ENCODE results near the gene OLA1.

OLA1 gene

GRCh38 chr2:174176898-174177297 is 71.4 kb downstream of the OLA1 start:
- no peak for DNase-seq

DNA sequence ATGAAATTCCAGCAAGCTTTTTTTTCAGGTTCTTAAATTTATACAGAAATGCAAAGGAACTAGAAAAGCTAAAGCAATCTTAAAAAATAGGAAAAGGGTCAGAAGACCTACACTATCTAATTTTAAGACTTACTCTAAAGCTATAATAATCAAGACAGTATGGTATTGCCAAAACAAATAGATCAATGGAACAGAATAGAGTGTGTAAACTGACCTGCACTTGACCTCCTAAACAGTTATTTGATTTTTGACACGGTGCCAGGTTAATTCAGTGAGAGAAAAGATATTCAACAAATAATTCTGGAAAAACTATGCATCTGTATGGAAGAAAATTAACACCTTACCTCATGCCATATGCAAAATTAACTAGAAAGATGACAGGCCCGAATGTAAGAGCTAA is 73.6 kb downstream of the OLA1 start:
- DNase-seq, result no peak

DNA sequence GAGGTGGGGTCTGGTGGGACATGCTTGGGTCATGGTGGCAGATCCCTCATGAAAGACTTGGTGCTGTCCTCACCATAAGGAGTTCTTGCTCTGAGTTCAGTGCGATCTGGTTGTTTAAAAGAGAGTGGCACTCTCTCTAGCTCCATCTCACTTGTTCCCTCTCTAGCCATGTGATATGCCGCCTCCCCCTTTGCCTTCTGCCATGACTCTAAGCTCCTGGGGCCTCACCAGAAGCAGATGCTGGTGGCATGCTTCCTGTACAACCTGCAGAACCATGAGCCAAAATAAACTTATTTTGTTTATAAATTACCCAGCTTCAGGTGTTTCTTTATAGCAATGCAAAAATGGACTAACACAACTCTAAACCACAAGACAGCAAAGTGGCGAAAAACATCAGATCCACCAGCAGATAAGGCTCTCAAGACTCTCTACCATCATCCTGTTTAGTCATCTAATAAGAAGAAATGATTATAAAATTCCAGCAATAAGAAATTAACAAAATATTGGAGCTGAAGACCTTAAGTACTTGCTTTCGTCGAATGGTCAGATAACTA is 75.5 kb downstream of the OLA1 start:
- DNase-seq, result no peak

DNA sequence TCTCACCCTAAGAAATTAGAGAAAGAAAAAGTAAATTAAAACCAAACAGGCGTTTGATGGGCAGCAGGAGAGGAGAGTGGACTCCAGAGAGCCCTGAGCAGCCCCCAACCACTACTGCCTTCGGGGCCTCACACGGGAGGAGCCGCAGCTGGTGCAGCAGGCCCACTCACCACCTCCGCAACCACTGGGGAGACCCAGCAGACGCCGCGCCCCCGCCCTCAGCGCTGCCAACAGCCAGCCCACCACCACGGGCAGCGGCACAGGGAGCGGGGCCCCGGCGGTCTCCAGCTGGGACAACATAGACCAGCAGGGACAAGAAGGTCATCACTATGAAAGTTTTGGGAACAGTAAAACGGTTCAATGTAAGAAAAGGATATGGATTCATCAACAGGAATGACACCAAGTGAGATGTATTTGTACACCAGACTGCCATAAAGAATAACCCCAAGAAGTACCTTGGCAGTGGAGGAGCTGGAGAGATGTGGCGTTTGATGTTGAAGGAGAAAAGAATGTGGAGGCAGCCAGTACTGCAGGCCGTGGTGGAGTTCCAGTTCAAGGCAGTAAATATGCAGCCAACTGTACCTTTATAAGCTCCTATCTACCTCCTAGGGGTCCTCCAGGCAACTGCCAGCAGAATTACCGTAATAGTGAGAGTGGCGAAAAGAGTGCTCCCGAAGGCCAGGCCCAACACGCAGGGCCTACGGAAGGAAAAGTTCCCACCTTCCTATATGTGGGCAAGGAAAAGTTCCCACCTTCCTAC is 76.5 kb downstream of the OLA1 start:
- no peak for DNase-seq

- DNase-seq, result no peak
Measured at GRCh38 chr2:174169372-174169771, 79.0 kb downstream of the OLA1 start.

DNA sequence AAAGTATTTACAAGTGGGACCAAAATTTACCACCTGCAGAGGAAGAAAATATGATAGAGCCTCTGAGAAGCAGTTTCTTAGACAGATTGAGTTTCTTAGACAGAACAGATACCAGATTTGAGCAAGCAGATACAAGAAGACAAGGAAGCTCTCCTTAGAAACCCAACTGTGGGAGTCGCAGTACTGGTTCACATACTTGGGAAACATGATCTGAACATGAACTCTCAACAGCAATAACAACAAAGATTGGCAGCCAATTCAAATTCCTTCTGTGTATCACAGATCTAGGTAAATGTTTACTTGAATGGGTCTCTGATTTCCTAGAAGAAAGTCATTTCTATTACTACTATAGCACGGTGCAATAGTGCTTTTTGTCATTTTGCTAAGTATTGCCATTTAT is 82.1 kb downstream of the OLA1 start:
- DNase-seq, result no peak

DNA sequence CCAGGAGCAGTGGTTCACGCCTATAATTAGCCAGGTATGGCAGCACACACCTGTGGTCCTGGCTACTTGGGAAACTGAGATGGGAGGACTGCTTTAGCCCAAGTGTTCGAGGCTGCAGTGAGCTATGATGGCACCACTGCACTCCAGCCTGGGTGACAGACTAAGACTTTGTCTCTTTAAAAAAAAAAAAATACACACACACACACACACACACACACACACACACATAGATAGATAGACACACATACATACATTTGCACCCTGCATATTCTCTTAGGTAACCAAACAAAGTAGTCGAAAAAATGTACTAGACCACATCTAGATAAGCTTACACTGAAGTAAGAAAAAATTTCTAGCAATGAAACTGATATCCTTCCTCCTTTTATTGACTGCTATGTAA is 86.8 kb downstream of the OLA1 start:
- DNase-seq, result no peak

GRCh38 chr2:174158003-174158402 is 90.3 kb downstream of the OLA1 start:
- DNase-seq, result no peak

- DNase-seq, result no peak
Measured at GRCh38 chr2:174157053-174157452, 91.3 kb downstream of the OLA1 start.

DNA sequence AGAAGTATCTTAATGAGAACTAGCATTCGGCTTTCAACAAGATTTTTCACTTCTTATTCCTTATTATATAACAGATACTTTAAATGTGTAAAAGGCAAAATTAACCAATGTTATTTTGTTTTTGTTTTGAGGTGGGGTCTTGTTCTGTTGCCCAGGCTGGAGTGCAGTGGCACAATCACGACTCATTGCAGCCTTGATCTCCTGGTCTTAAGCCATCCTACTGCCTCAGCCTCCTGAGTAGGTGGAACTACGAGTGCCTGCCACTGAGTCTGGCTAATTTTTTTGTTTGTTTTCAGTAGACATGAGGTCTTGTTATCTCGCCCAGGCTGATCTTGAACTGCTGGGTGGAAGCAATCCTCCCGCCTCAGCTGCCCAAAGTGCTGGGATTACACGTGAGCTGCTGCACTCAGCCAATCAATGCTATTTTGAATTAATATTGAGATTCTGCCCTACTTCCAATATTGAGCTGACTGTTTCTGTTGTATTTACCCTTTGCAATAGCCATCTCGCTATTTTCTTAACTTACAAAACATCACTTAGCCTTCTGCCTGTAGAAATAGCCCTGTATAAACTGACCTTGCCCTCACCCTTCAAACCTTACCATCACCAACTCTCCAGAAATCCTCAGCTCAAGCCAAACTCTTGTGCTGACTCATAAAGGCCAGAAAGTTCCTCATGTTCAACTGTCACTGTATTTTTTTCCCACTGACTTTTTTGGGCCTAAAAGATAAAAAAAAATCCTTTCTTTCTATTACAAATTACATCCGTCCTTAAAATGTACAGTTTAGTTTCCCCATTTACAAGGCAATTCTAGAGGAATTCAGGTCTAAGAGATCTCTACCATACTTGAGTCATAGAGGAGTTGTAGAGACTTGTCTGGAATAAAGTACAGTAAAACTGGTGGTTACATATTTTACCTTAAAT is 94.3 kb downstream of the OLA1 start:
- DNase-seq, result no peak

- DNase-seq, result no peak
Measured at GRCh38 chr2:174149530-174149929, 98.8 kb downstream of the OLA1 start.

GRCh38 chr2:174148833-174149232 is 99.5 kb downstream of the OLA1 start:
- no peak for DNase-seq

GRCh38 chr2:174145827-174146226 is 102.5 kb downstream of the OLA1 start:
- no peak for DNase-seq

- no peak for DNase-seq
Measured at GRCh38 chr2:174142290-174142689, 106.0 kb downstream of the OLA1 start.

- DNase-seq, result no peak
Measured at GRCh38 chr2:174138161-174138560, 110.2 kb downstream of the OLA1 start.

- DNase-seq, result no peak
Measured at GRCh38 chr2:174135981-174136380, 112.4 kb downstream of the OLA1 start.

DNA sequence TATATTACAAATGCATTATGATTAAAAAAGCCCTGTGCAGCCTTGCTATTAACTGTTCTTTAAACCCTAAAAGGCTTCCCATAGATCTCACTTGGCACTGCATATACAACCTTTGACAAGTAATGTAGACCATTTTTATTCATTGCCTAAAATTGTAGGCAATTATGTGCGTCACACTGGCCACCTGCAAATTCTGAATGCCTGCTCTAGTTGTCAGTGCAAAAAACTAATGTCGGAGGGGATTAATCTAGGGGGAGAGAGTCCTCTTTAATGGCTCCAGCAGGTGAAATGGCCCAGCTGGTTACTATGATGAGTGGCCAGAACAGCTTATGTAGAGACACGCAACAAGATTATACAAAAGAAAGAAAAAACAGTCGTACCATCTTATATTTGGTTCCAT is 123.2 kb downstream of the OLA1 start:
- no peak for DNase-seq

DNA sequence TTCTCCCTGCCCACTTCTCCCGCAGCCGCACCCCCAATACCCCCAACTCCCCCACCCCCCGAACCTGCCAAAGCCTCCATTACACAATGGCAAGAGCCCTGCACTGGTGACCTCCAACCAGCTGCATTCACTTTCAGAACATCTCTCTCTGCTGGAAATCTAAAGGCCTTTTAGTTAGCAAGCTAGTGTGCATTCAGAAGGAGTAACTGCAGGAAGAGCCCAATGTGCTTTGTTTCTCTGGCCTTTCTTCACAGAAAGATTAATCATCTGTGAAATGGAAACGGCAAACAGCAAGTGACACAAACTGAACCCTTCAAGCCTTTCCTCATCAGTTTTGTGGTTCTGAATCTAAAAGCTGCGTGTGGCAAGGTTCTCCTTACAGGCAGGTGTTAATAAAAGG is 124.2 kb downstream of the OLA1 start:
- DNase-seq, result no peak

- no peak for DNase-seq
Measured at GRCh38 chr2:174122185-174122584, 126.1 kb downstream of the OLA1 start.

- DNase-seq, result no peak
Measured at GRCh38 chr2:174121612-174122011, 126.7 kb downstream of the OLA1 start.

DNA sequence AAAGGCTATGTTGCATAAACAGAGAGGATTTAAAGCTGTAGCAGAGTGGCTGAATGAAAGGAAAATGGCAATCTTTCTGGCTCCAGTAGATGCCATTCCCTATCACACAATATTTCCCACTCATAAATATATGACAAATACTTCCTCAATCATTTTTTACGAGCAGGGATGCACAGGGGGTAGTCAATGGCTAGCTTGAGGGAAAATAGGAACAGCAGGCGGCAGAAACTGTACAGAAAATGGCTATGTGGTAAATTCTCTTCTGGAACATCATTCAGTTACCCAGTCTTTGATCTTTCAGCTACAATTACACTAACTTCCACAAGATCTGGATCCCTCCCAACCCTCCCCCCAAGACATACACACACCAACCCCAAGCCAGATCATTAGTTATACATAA is 127.2 kb downstream of the OLA1 start:
- DNase-seq, result no peak

DNA sequence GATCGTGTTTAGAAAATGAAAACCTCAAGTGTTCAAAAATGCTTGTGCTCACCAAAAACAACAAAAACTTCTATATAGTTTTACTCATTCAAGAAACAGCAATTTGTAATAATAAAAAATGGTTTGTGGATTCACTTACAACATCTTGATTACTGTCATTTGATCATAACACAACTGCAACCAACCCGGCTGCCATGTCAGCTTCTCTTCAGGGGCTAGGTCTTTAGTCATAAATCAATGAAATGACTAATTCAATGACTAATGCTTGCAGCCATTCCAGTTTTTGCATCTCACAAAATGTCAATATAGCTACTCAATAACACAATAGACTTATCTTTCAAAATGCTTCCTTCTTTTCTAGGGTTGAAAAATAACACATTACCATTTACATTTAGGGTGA is 128.0 kb downstream of the OLA1 start:
- peak; percentile 3 to 19 for DNase-seq

GRCh38 chr2:174117951-174118930 is 130.1 kb downstream of the OLA1 start:
- DNase-seq, result no peak

Measured in stimulated activated CD4-positive, alpha-beta T cell treated with anti-CD3 and anti-CD28 coated beads, Interleukin-2, amount 100 ng/mL, for 48 hours (primary cell).